ENCODE results near the gene NAP1L5. TPM values are rescaled to one million over a fixed set of nuclear protein-coding genes. Genes with fewer than 3 reads are reported as not detected.
A peak's percentile ranks its signal among the peaks of the same experiment; 100 is the strongest.

The NAP1L5 gene
- total RNA-seq, 2 donors from 2014 or later, result 6.0 to 6.2 TPM

DNA sequence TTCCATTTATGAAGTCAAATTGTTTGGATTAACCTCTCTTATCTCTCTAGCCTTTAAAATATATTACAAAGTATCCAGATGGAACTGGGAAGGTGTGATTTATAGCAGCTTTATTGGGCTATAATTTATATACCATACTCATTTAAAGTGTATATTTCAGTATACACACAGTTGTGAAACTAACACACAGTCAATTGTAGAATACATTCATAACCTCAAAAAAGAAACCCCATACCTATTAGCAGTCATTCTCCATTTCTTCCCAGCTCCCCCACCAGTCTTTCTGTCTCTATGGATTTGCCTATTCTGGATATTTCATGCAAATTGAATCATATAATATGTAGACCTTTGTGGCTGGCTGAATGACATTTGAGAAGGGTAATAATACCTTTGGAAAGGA lies 7.6 kb upstream of the NAP1L5 start:
- Histone ChIP-seq H3K4me3 (no peak overlapping the region), H3K27ac (peak overlapping the region in 1 of 2 donors; percentile 82), H3K4me1 (ENCODE audit: control insufficient read depth in 1 of 2, low read depth in 2 of 2) (peaks cover 5 to 19% of the 10 kb centered on the region in 2 donors), H3K9me3 (no peaks in the 10 kb centered on the region), H3K36me3 (peaks cover 8% of the 10 kb centered on the region), H3K27me3 (replicated peaks; ENCODE audit: insufficient read depth) (no peaks in the 10 kb centered on the region)
- DNase-seq (ENCODE audit: low spot score) (no peak), ATAC-seq (ENCODE audit: insufficient number of reproducible peaks, low FRiP score, low read depth) (no peak)
- TF ChIP-seq, protein P1, sequence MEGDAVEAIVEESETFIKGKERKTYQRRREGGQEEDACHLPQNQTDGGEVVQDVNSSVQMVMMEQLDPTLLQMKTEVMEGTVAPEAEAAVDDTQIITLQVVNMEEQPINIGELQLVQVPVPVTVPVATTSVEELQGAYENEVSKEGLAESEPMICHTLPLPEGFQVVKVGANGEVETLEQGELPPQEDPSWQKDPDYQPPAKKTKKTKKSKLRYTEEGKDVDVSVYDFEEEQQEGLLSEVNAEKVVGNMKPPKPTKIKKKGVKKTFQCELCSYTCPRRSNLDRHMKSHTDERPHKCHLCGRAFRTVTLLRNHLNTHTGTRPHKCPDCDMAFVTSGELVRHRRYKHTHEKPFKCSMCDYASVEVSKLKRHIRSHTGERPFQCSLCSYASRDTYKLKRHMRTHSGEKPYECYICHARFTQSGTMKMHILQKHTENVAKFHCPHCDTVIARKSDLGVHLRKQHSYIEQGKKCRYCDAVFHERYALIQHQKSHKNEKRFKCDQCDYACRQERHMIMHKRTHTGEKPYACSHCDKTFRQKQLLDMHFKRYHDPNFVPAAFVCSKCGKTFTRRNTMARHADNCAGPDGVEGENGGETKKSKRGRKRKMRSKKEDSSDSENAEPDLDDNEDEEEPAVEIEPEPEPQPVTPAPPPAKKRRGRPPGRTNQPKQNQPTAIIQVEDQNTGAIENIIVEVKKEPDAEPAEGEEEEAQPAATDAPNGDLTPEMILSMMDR (IDR thresholded peaks at IDR 0.05), result no peak

DNA sequence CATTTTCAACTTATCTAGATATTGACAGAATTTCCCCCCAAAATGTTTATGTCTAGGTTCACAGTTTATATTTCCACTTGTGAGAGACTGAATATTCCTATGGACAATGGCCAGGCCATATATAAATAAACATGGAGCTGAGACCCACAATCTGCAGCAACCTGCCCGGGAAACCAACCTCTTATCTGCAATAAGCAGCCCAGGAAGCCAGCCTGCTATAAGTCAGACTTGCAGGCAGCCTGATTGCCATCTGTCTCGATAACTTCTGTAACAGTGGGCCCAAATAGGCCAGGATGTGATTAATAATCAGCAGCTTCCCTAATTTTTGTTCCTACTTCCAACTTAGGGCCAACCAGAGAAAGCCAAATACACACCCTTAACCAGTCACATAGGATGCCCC lies 5.2 kb upstream of the NAP1L5 start:
- Histone ChIP-seq H3K9me3 (no peaks in the 10 kb centered on the region), H3K4me3 (no peak overlapping the region), H3K27ac (no peak overlapping the region), H3K4me1 (ENCODE audit: control insufficient read depth in 1 of 2, low read depth in 2 of 2) (peaks cover 5 to 19% of the 10 kb centered on the region in 2 donors), H3K27me3 (replicated peaks; ENCODE audit: insufficient read depth) (no peaks in the 10 kb centered on the region), H3K36me3 (peaks cover 8% of the 10 kb centered on the region)
- DNase-seq (ENCODE audit: low spot score), result no peak
- TF ChIP-seq, protein P1 (IDR thresholded peaks at IDR 0.05), result no peak
- no peak for ATAC-seq (ENCODE audit: insufficient number of reproducible peaks, low FRiP score, low read depth)

DNA sequence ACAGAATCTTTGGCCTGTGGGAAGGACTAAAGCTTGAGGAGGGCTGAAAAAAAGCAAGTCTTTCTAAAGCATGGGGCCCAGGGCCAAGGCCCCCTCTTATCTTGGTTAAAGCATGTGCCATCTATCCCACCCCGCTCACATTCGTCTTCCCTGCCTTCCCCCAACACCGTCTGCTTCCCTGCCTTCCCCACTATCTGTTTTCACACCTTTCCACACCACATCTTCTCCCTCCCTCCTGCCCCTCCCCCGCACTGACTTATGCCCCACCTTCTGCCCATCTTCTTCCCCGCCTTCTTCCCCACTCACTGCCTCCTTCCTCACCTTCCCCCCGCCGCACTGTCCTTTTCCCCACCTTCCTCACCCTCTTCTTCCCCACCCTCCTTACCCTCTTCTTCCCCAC lies 890 bp upstream of the NAP1L5 start:
- ATAC-seq (ENCODE audit: insufficient number of reproducible peaks, low FRiP score, low read depth) (no peak), DNase-seq (ENCODE audit: low spot score) (no peak)
- peak overlapping the region in 1 of 2 donors; percentile 54 for H3K27ac ChIP-seq
- TF ChIP-seq, protein P1 (IDR thresholded peaks at IDR 0.05), result no peak
- H3K4me3 ChIP-seq, result no peak overlapping the region
- H3K4me1 ChIP-seq (ENCODE audit: control insufficient read depth in 1 of 2, low read depth in 2 of 2), result no peaks in the 10 kb centered on the region
- H3K27me3 ChIP-seq (replicated peaks; ENCODE audit: insufficient read depth), result no peaks in the 10 kb centered on the region
- H3K9me3 ChIP-seq, result no peaks in the 10 kb centered on the region
- no peaks in the 10 kb centered on the region for H3K36me3 ChIP-seq

DNA sequence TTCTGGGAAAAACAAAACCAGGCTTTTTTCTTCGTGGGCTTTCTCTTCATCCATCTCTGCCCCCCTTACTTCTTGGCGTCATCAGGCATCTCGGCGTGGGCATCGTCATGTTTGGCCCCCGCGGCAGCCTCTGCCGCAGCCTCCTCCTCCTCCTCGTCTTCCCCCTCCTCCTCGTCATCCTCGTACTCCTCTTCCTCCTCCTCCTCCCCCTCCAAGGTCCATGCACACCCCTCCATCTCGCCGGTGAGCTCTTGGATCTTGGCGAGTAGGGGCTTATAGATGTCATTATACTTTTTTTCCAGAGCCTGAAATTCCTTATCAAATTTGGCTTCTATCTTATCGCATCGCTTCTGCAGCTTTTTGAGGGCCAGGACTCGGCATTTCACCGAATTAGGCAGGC lies 488 bp downstream of the NAP1L5 start:
- no peak for DNase-seq (ENCODE audit: low spot score)
- no peaks in the 10 kb centered on the region for H3K27me3 ChIP-seq (replicated peaks; ENCODE audit: insufficient read depth)
- peak; percentile 24 for ATAC-seq (ENCODE audit: insufficient number of reproducible peaks, low FRiP score, low read depth)
- H3K4me1 ChIP-seq (ENCODE audit: control insufficient read depth in 1 of 2, low read depth in 2 of 2), result no peaks in the 10 kb centered on the region
- H3K4me3 ChIP-seq, result peak overlapping the region; percentile 72
- TF ChIP-seq, protein P1 (IDR thresholded peaks at IDR 0.05), result no peak
- H3K9me3 ChIP-seq, result no peaks in the 10 kb centered on the region
- H3K36me3 ChIP-seq, result no peaks in the 10 kb centered on the region
- H3K27ac ChIP-seq, result peak overlapping the region; percentile 54 to 67

DNA sequence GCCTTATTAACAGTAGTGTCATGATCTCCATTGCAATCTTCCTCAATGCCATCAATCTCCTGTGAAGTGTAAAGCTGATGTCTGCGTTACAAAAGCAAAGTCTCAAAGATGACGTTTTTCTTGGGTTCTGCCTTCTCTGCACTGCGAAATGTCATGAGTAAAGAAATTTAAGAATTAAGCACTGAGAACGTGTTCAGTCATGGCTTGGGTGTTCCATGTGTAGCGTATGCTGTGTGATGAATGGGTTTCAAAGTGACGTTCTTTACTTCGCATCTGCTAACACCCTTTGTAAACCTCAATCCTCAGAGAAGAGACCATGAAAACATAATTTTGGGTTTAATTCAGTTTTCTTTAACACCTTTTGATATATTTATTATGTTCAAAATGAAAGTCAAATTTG lies 999 bp downstream of the NAP1L5 start:
- H3K4me1 ChIP-seq (ENCODE audit: control insufficient read depth in 1 of 2, low read depth in 2 of 2), result no peaks in the 10 kb centered on the region
- H3K27me3 ChIP-seq (replicated peaks; ENCODE audit: insufficient read depth), result no peaks in the 10 kb centered on the region
- ATAC-seq (ENCODE audit: insufficient number of reproducible peaks, low FRiP score, low read depth), result no peak
- TF ChIP-seq, protein P1 (IDR thresholded peaks at IDR 0.05), result no peak
- H3K9me3 ChIP-seq, result no peaks in the 10 kb centered on the region
- peak overlapping the region; percentile 54 to 67 for H3K27ac ChIP-seq
- no peak for DNase-seq (ENCODE audit: low spot score)
- H3K36me3 ChIP-seq, result no peaks in the 10 kb centered on the region
- peak overlapping the region; percentile 72 for H3K4me3 ChIP-seq

Measured in thoracic aorta (tissue), 2 donors.